IMR-90 (cell line): ENCODE results near the gene UVSSA. TPM values are rescaled to one million over a fixed set of nuclear protein-coding genes. Genes with fewer than 3 reads are reported as not detected.

Source experiments
- ATAC-seq: fragments of 200-7000 bp; cut with Tn5 transposase; 2 replicates; pipeline ENCODE4 v1.9.1; 2020; ENCODE audit warnings: low read depth, mild to moderate bottlenecking, moderate library complexity
- BruUV-seq: library from RNA; stranded (reverse); fragments of 400-500 nt; replicated peaks from 2 replicates; lab custom pipeline; 2021; lab: Mats Ljungman, UMichigan
- CTCF ChIA-PET: fragments of 300-600 bp; formaldehyde crosslinking; extraction: SDS; loops from one replicate; lab custom pipeline; 2021; ENCODE audit warnings: antibody characterized with exemption; lab: Yijun Ruan, JAX
- POLR2A ChIA-PET: fragments of 300-600 bp; sonication (Branson Sonifier 250); formaldehyde crosslinking; loops from one replicate; lab custom pipeline; 2022; ENCODE audit warnings: antibody characterized with exemption; ENCODE audit not compliant: unreplicated experiment; lab: Charles Lee
- DNase-seq: peaks from one replicate; pipeline ENCODE4 v3.0.0; 2013
- H2AFZ ChIP-seq: replicated peaks from 2 replicates; pipeline ENCODE3; 2013; ENCODE audit warnings: low read length, mild to moderate bottlenecking; ENCODE audit not compliant: poor library complexity
- H2AK5ac ChIP-seq: 2 replicates; pipeline ENCODE4 v1.6.1; 2013; ENCODE audit warnings: low read depth, low read length, inconsistent platforms
- H2AK9ac ChIP-seq: replicated peaks from 2 replicates; pipeline ENCODE3; 2013; ENCODE audit warnings: mild to moderate bottlenecking, low read depth, low read length, moderate library complexity; ENCODE audit not compliant: poor library complexity
- H2BK120ac ChIP-seq: 2 replicates; pipeline ENCODE4 v1.6.1; 2013; ENCODE audit warnings: low read depth, low read length, inconsistent platforms
- H2BK15ac ChIP-seq: 3 replicates; pipeline ENCODE4 v1.6.1; 2013; ENCODE audit warnings: low read depth, low read length, inconsistent platforms
- H2BK20ac ChIP-seq: 2 replicates; pipeline ENCODE4 v1.6.1; 2013; ENCODE audit warnings: low read depth, mild to moderate bottlenecking, inconsistent platforms, low read length, moderate library complexity
- H2BK5ac ChIP-seq: 2 replicates; pipeline ENCODE4 v1.6.1; 2013; ENCODE audit warnings: mild to moderate bottlenecking, low read depth, low read length, inconsistent platforms; ENCODE audit not compliant: poor library complexity, severe bottlenecking
- H3K14ac ChIP-seq: replicated peaks from 2 replicates; pipeline ENCODE4 v1.6.1; 2013; ENCODE audit warnings: low read depth, low read length, inconsistent platforms
- H3K18ac ChIP-seq: 2 replicates; pipeline ENCODE4 v1.6.1; 2013; ENCODE audit warnings: low read depth, low read length, control low read depth
- H3K23ac ChIP-seq: 2 replicates; pipeline ENCODE4 v1.6.1; 2013; ENCODE audit warnings: low read depth, low read length, inconsistent platforms
- H3K27ac ChIP-seq: 2 replicates; pipeline ENCODE4 v1.5.1; 2013; ENCODE audit warnings: mild to moderate bottlenecking, control low read depth, low read length; ENCODE audit not compliant: insufficient read depth
- H3K27me3 ChIP-seq: 2 replicates; pipeline ENCODE4 v1.6.1; 2013; ENCODE audit warnings: low read length; ENCODE audit not compliant: control insufficient read depth, insufficient read depth
- H3K36me3 ChIP-seq: 2 replicates; pipeline ENCODE4 v1.6.1; 2013; ENCODE audit warnings: low read length, mixed read lengths; ENCODE audit not compliant: control insufficient read depth, insufficient read depth
- H3K4ac ChIP-seq: 2 replicates; pipeline ENCODE4 v1.6.1; 2013; ENCODE audit warnings: low read depth, low read length, inconsistent platforms
- H3K4me1 ChIP-seq: 2 replicates; pipeline ENCODE4 v1.6.1; 2013; ENCODE audit warnings: low read length, mixed read lengths; ENCODE audit not compliant: control insufficient read depth, insufficient read depth
- H3K4me2 ChIP-seq: 2 replicates; pipeline ENCODE4 v1.6.1; 2013; ENCODE audit warnings: low read depth, mild to moderate bottlenecking, control low read depth, low read length, moderate library complexity
- H3K4me3 ChIP-seq: 2 replicates; pipeline ENCODE4 v1.5.1; 2013; ENCODE audit warnings: low read depth, mild to moderate bottlenecking, control low read depth, low read length, moderate library complexity; ENCODE audit not compliant: insufficient read depth
- H3K56ac ChIP-seq: 2 replicates; pipeline ENCODE4 v1.6.1; 2013; ENCODE audit warnings: low read length, inconsistent platforms; ENCODE audit not compliant: insufficient read depth; ENCODE audit errors: extremely low read depth
- H3K79me1 ChIP-seq, 2 experiments: 2 replicates each; pipeline ENCODE4 v1.6.1; 2013; ENCODE audit warnings: low read length in 2 of 2, inconsistent platforms in 1 of 2, low read depth in 1 of 2
- H3K9ac ChIP-seq: 2 replicates; pipeline ENCODE4 v1.6.1; 2013; ENCODE audit warnings: low read depth, low read length, control low read depth
- H3K9me1 ChIP-seq: 2 replicates; pipeline ENCODE4 v1.6.1; 2013; ENCODE audit warnings: low read length, inconsistent platforms; ENCODE audit not compliant: insufficient read depth
- H3K9me3 ChIP-seq: 2 replicates; pipeline ENCODE4 v1.6.1; 2013; ENCODE audit warnings: low read length; ENCODE audit not compliant: control insufficient read depth, insufficient read depth
- H4K20me1 ChIP-seq: 2 replicates; pipeline ENCODE4 v1.6.1; 2013; ENCODE audit warnings: low read length, inconsistent platforms; ENCODE audit not compliant: insufficient read depth
- H4K5ac ChIP-seq: 2 replicates; pipeline ENCODE4 v1.6.1; 2013; ENCODE audit warnings: mild to moderate bottlenecking, low read depth, low read length, control low read depth
- H4K8ac ChIP-seq, 2 experiments: 2 replicates each; pipeline ENCODE4 v1.6.1; 2013; ENCODE audit warnings: low read depth in 2 of 2, low read length in 2 of 2, control low read depth in 1 of 2, inconsistent platforms in 1 of 2
- H4K91ac ChIP-seq: 2 replicates; pipeline ENCODE4 v1.6.1; 2013; ENCODE audit warnings: low read depth, low read length, inconsistent platforms; ENCODE audit not compliant: insufficient read depth
- CHD1 ChIP-seq: IDR thresholded peaks from 2 replicates; pipeline ENCODE4 v1.6.1; 2012; ENCODE audit warnings: low read depth, low read length, improper control_type of control experiment
- FOS ChIP-seq: fragments of 150-350 bp; IDR thresholded peaks from 2 replicates; pipeline ENCODE4 v1.6.1; 2016; ENCODE audit warnings: low read depth, low read length
- MAZ ChIP-seq: IDR thresholded peaks from 2 replicates; pipeline ENCODE4 v1.6.1; 2012; ENCODE audit warnings: low read depth, mild to moderate bottlenecking, low read length, improper control_type of control experiment, moderate library complexity, borderline replicate concordance
- MXI1 ChIP-seq: IDR thresholded peaks from 2 replicates; pipeline ENCODE4 v1.6.1; 2012; ENCODE audit warnings: low read depth, mild to moderate bottlenecking, low read length, moderate library complexity, borderline replicate concordance
- POLR2A ChIP-seq: IDR thresholded peaks from 2 replicates; pipeline ENCODE4 v1.6.1; 2012; ENCODE audit warnings: mild to moderate bottlenecking, low read depth, low read length
- RAD21 ChIP-seq: IDR thresholded peaks from 2 replicates; pipeline ENCODE4 v1.6.1; 2012; ENCODE audit warnings: low read length, improper control_type of control experiment
- RCOR1 ChIP-seq: IDR thresholded peaks from 2 replicates; pipeline ENCODE4 v1.6.1; 2012; ENCODE audit warnings: mild to moderate bottlenecking, low read length, improper control_type of control experiment; ENCODE audit not compliant: insufficient replicate concordance
- SMC3 ChIP-seq: fragments of 150-350 bp; IDR thresholded peaks from 2 replicates; pipeline ENCODE4 v1.6.1; 2016; ENCODE audit warnings: low read depth, mild to moderate bottlenecking, antibody characterized with exemption, low read length, moderate library complexity
- WGBS, 2 experiments: methylation state at CpG; one replicate each; pipeline versions ENCODE4 v1.1.5 to v1.1.7; 2013; ENCODE audit warnings: missing lambda C conversion rate in 2 of 2; ENCODE audit not compliant: insufficient read length in 1 of 2; ENCODE audit errors: extremely low coverage in 2 of 2; 5-methylcytosine and 5-hydroxymethylcytosine counted together
- dilution Hi-C: fragments of 300-500 bp; cut with HindIII; formaldehyde crosslinking; loops from one replicate; pipeline ENCODE4 v1.14.3; 2018; ENCODE audit warnings: low sequenced_read_pairs; ENCODE audit not compliant: unreplicated experiment
- in situ Hi-C: fragments of 300-500 bp; cut with MboI; formaldehyde crosslinking; loops from 3 replicates; pipeline ENCODE4 v1.14.3; 2019; ENCODE audit warnings: low sequenced_read_pairs, inconsistent platforms, mixed read lengths
- intact Hi-C: fragments of 100-400 bp; cut with micrococcal nuclease; formaldehyde crosslinking; loops from 2 replicates; pipeline ENCODE4 v1.10.0; 2022
- polyA plus RNA-seq, 3 experiments: library from polyadenylated mRNA; depleted of rRNA; stranded (reverse); fragments of >200 nt; gene quantifications; 2 replicates each; pipeline ENCODE4 v1.2.3, GENCODE V29; 2012; ENCODE audit warnings: low replicate concordance in 1 of 3
- total RNA-seq: library from RNA; depleted of rRNA; stranded (reverse); fragments of >200 nt; gene quantifications from 2 replicates; pipeline ENCODE4 v1.2.3, GENCODE V29; 2012
- TF ChIP-seq, protein P1 (sequence below): fragments of 150-350 bp; IDR thresholded peaks from 2 replicates; pipeline ENCODE4 v1.6.1; 2017; ENCODE audit warnings: mild to moderate bottlenecking, antibody characterized with exemption, low read length, low read depth

The UVSSA gene
- total and polyA plus RNA-seq, 2 of the 4 experiments (the other 2 are of a cell fraction): 1.4 to 8.4 TPM

DNA sequence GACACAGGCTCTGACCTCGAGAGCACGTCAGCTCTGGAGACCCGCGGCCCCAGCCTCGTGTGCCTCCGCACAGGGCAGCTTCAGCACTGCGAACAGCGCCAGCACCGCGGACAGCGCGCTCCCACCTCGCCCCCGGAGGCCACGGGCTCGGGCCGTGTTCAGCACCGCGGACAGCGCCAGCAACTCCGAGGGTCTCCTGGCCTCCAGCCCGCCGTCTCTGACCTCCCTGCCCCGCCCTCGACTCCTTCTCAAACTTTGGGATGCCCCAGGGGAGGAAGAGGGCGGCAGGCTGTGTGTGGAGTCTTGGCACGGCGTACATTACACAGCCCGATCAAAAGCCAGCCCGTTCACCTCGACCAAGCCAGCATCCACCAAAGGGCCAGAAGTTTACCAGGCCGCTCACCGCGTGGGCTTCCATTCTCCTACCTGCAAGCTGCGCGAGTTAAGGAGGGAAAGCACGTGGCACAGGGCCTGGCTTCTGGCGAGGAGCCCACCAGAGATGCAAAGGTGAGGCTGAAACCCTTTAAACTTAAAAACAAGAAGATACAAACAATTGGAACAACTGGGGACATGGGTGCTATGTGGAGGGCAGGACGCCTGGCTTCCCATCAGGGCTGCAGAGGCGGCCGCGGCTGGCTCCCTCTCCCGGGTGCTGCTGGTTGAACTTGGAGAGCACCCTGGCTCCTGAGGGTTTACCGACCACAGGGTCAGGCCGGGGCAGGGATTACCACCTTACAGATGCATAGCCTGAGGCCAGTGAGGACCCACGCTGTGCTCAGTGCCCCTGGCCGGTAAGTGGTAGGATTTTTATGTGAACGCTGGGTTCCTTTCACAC, 63.7 kb downstream of the UVSSA start:
- H3K4ac ChIP-seq: no peak overlapping the region
- no peak overlapping the region for H4K8ac ChIP-seq
- H2BK20ac ChIP-seq: no peak overlapping the region
- no peaks in the 10 kb centered on the region for H3K79me1 ChIP-seq
- dilution Hi-C loops (no loop called here), in situ Hi-C loops (no loop called here), intact Hi-C loops (no loop called here)
- no peaks in the 10 kb centered on the region for H3K36me3 ChIP-seq
- no peaks in the 10 kb centered on the region for H3K4me1 ChIP-seq
- no TSS peak for BruUV-seq
- DNase-seq (peak; percentile 16), ATAC-seq (peak; percentile 95)
- TF ChIP-seq MXI1 (peak; percentile 98), POLR2A (no peak), SMC3 (no peak), RCOR1 (peak; percentile 99), RAD21 (no peak), FOS (no peak), MAZ (peak; percentile 90), CHD1 (no peak)
- TF ChIP-seq, protein P1, sequence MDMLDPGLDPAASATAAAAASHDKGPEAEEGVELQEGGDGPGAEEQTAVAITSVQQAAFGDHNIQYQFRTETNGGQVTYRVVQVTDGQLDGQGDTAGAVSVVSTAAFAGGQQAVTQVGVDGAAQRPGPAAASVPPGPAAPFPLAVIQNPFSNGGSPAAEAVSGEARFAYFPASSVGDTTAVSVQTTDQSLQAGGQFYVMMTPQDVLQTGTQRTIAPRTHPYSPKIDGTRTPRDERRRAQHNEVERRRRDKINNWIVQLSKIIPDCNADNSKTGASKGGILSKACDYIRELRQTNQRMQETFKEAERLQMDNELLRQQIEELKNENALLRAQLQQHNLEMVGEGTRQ: no peak
- no peak overlapping the region for H3K56ac ChIP-seq
- no peak overlapping the region for H4K5ac ChIP-seq
- CTCF ChIA-PET: no interaction called here
- no peak overlapping the region for H3K4me3 ChIP-seq
- no peak overlapping the region for H3K9ac ChIP-seq
- no peak overlapping the region for H2BK120ac ChIP-seq
- no peak overlapping the region for H3K18ac ChIP-seq
- H4K91ac ChIP-seq: no peak overlapping the region
- H2BK5ac ChIP-seq: no peak overlapping the region
- H3K9me3 ChIP-seq: peaks cover 1% of the 10 kb centered on the region
- H2AK5ac ChIP-seq: no peak overlapping the region
- peaks cover 61% of the 10 kb centered on the region for H3K27me3 ChIP-seq
- peak overlapping the region; percentile 63 for H2AFZ ChIP-seq
- no peak overlapping the region for H3K4me2 ChIP-seq
- no peak overlapping the region for H2BK15ac ChIP-seq
- 50% methylated on average over 10 of the region's 48 CpGs; no CpG with 5 or more reads in 1 of the 2 experiments for WGBS, 2 experiments
- H3K23ac ChIP-seq: no peak overlapping the region
- H3K14ac ChIP-seq: no peak overlapping the region
- no peaks in the 10 kb centered on the region for H4K20me1 ChIP-seq
- H3K9me1 ChIP-seq: no peaks in the 10 kb centered on the region
- POLR2A ChIA-PET: no interaction called here
- no peak overlapping the region for H3K27ac ChIP-seq
- H2AK9ac ChIP-seq: no peak overlapping the region
